Calu3 (cell line): ENCODE measurements around the gene RNF227. TPM values are rescaled to one million over a fixed set of nuclear protein-coding genes. Genes with fewer than 3 reads are reported as not detected.

Experiments used
- BruUV-seq: library from RNA; stranded (reverse); fragments of 400-500 nt; replicated peaks from 2 replicates; lab custom pipeline; 2021; lab: Mats Ljungman, UMichigan
- CTCF ChIA-PET: fragments of 300-600 bp; sonication (Branson Sonifier 250); formaldehyde crosslinking; loops from one replicate; lab custom pipeline; 2022; ENCODE audit warnings: antibody characterized with exemption; lab: Charles Lee
- DNase-seq: peaks from one replicate; pipeline ENCODE4 v3.0.0; 2022
- H3K27ac Mint-ChIP-seq: one replicate; pipeline ENCODE4 v1.8.0; 2022; ENCODE audit warnings: mixed read lengths; ENCODE audit not compliant: unreplicated experiment
- H3K27me3 Mint-ChIP-seq: one replicate; pipeline ENCODE4 v1.8.0; 2022; ENCODE audit warnings: mixed read lengths; ENCODE audit not compliant: unreplicated experiment
- H3K36me3 Mint-ChIP-seq: one replicate; pipeline ENCODE4 v1.8.0; 2022; ENCODE audit warnings: mild to moderate bottlenecking, moderate library complexity, mixed read lengths; ENCODE audit not compliant: insufficient read depth, unreplicated experiment
- H3K4me1 Mint-ChIP-seq: one replicate; pipeline ENCODE4 v1.8.0; 2022; ENCODE audit warnings: mild to moderate bottlenecking, low read depth, mixed read lengths; ENCODE audit not compliant: unreplicated experiment
- H3K4me3 Mint-ChIP-seq: one replicate; pipeline ENCODE4 v1.8.0; 2022; ENCODE audit warnings: mild to moderate bottlenecking, low read depth, moderate library complexity, mixed read lengths; ENCODE audit not compliant: unreplicated experiment
- H3K9me3 Mint-ChIP-seq: one replicate; pipeline ENCODE4 v1.8.0; 2022; ENCODE audit warnings: low read depth, mixed read lengths; ENCODE audit not compliant: unreplicated experiment
- intact Hi-C: fragments of 100-400 bp; cut with micrococcal nuclease; formaldehyde crosslinking; loops from one replicate; pipeline ENCODE4 v1.10.0; 2022; ENCODE audit not compliant: unreplicated experiment
- total RNA-seq: library from RNA; stranded (reverse); gene quantifications from 2 replicates; pipeline ENCODE4 v1.2.3, GENCODE V29; 2022
- TF ChIP-seq, protein P1 (sequence below): fragments of 200-600 bp; IDR thresholded peaks from one replicate; pipeline ENCODE4 v1.8.0; 2022; ENCODE audit warnings: antibody characterized with exemption; ENCODE audit not compliant: unreplicated experiment

Gene RNF227
- total RNA-seq, 1 experiment from 2014 or later = 2.0 TPM

DNA sequence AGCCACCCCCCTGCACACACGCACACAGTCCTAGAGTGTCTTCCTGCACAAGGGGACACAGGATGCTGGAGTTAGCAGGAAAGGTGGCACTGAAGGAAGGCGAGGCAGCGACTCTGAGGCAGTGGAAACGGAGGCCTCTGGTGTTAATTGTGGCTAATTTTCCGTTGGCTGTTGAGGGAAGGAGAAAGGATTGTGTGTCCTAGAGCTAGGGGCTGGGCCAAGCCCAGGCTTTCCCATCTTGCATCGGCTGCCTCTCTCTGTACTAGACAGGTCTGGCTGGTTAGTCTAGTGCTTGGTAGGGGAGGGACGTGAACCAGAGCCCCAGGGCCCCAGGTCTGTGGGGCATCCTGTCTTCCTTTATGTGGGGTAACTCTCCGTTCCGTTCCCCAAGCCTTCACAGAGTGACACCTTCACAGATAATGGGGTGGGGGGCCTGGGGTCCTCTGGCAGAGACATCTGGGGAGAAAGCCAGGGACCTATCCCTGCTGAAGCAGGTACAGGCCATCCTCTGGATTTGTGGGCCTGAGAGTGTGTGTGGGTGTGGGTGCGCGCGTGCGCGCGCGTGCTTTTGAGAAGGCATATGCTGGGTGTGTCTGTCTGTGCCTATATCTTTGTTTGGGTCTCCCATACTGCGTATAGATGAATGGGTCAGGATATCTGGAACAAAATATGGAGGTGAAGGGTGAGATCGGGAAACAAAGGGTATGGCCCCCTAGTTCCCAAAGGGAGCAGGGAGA is 27.7 kb downstream of the RNF227 start, which contains the start of gene CHD3:
CHD3 (plus strand) TSS at position 606 of the 737 bp plus-strand sequence. CDS start 212 bp downstream, outside the sequence.
- intact Hi-C loops = loop anchor here (10.0 kb wide), 1 partner anchor 46 kb away; the partner anchor contains the start of genes CNTROB and TRAPPC1
- CTCF ChIA-PET = interaction anchor here (0.9 to 1.2 kb wide), 2 partner anchors 56 to 101 kb away, joined by 3 read pairs; no protein-coding TSS in a partner anchor
- H3K4me1 Mint-ChIP-seq = peaks cover 8% of the 10 kb centered on the region
- H3K36me3 Mint-ChIP-seq = peaks cover 17% of the 10 kb centered on the region
- no peaks in the 10 kb centered on the region for H3K27me3 Mint-ChIP-seq
- TF ChIP-seq, protein P1, sequence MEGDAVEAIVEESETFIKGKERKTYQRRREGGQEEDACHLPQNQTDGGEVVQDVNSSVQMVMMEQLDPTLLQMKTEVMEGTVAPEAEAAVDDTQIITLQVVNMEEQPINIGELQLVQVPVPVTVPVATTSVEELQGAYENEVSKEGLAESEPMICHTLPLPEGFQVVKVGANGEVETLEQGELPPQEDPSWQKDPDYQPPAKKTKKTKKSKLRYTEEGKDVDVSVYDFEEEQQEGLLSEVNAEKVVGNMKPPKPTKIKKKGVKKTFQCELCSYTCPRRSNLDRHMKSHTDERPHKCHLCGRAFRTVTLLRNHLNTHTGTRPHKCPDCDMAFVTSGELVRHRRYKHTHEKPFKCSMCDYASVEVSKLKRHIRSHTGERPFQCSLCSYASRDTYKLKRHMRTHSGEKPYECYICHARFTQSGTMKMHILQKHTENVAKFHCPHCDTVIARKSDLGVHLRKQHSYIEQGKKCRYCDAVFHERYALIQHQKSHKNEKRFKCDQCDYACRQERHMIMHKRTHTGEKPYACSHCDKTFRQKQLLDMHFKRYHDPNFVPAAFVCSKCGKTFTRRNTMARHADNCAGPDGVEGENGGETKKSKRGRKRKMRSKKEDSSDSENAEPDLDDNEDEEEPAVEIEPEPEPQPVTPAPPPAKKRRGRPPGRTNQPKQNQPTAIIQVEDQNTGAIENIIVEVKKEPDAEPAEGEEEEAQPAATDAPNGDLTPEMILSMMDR = no peak
- no peak within 1 kb of the TSS for H3K27ac Mint-ChIP-seq
- BruUV-seq = no TSS peak
- H3K9me3 Mint-ChIP-seq = no peaks in the 10 kb centered on the region
- peak; percentile 61 for DNase-seq
- H3K4me3 Mint-ChIP-seq = no peak within 1 kb of the TSS

DNA sequence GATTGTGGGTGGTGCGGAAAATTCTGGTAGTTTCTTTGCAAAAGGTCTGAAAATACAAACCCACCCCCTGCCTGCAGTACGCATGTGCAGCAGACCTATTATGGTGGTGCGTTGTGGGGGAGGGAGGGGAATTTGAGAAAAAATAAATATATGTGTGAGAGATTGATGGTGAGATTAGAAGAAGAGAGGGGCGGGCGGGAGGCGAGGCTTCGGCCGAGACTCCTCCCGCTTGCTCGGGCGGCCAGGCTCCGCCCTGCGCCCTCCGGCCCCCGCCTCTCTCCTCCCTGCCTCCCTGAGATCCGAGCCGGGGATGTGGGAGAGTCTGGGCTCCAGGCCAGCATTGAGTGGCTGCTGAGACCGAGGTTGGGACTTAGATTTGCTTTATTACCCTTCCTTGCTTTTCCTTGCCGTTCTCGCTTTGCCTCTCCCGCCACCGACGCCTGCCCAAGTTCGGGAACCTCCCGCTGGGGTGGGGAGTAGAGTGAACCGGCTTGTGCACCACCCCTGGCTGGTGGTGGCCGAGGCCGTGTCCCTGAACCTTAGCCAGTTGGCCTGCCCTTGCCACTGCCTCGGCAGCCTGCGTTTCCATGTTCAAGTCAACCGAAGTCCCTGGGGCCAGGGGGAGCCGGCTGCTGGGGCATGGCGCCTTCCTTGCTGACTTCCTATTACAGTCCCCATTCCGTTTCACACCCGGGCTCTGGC is 28.5 kb downstream of the RNF227 start:
- Mint-ChIP-seq H3K4me1 (peaks cover 8% of the 10 kb centered on the region), H3K27me3 (no peaks in the 10 kb centered on the region), H3K27ac (no peak overlapping the region), H3K9me3 (no peaks in the 10 kb centered on the region), H3K4me3 (no peak overlapping the region), H3K36me3 (peaks cover 17% of the 10 kb centered on the region)
- DNase-seq = peak; percentile 85
- intact Hi-C loops = loop anchor here (10.0 kb wide), 1 partner anchor 47 kb away; the partner anchor contains the start of genes CNTROB and TRAPPC1
- BruUV-seq = no TSS peak
- CTCF ChIA-PET = no interaction called here
- TF ChIP-seq, protein P1 = no peak

DNA sequence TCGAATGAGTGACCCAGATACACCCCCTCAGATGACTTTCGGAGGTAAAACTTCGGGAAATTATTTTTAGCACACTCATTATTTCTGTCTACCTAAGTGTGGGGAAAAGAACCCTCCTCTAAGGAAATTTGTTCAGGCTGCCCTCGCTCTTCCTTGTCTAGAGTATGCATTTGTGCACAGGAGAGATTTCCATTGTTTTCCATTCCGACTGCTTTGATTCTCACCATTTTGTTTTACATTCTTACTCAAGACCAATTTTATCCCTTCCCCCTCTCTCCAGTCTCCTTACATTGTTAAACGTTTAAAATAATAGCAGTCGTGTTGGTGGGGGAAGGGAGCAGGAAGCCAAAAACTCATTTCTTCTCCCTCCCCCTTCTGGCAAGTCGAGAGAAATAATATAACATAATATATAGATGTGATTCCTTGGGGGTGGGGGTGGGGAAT is 29.0 kb downstream of the RNF227 start:
- Mint-ChIP-seq H3K36me3 (peaks cover 17% of the 10 kb centered on the region), H3K27ac (no peak overlapping the region), H3K4me1 (peaks cover 8% of the 10 kb centered on the region), H3K27me3 (no peaks in the 10 kb centered on the region), H3K4me3 (no peak overlapping the region), H3K9me3 (no peaks in the 10 kb centered on the region)
- no peak for DNase-seq
- TF ChIP-seq, protein P1 = no peak
- CTCF ChIA-PET = no interaction called here
- BruUV-seq = TSS peak; percentile 50
- intact Hi-C loops = loop anchor here (10.0 kb wide), 1 partner anchor 48 kb away; the partner anchor contains the start of genes CNTROB and TRAPPC1

DNA sequence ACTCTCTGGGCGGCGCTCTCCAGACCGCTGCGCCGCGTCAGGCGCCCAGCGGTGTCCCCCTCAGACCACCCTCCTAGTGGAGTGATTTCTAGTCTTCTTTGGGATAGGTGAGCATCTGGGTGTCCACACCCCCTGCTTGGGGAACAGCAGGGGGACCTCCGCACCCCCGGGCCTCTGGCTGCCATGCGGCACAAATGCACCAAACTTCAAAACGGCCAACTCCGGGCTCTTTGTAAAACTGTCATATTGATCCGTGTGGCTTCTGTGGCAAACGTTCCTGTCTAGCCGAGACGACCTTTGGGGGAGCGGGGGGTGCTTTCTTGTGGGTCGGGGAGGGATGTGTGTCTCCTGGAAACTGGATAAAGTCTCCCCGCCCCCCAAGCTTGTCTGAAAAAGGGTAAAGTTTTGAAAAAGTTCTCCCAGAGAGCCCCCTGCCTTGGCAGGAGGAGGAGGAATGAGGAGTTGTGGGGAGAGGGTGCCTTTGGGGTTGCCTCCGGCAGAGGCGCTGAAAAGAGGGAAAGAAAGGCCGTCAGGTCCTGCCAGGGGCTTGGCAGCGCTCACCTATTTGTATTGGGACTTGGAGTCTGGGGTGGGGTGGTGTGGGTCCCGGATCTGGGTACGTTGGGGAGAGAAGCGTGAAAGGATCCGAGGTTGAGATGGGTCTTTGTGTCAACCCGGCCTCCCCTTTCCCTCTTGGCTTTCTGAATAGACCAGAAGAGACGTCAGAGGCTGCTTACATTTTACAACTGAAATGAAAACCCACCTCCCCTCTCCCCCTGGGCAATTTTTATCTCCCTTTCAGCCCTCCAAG is 29.7 kb downstream of the RNF227 start:
- TF ChIP-seq, protein P1 = no peak
- peaks cover 17% of the 10 kb centered on the region for H3K36me3 Mint-ChIP-seq
- no TSS peak for BruUV-seq
- peak; percentile 36 for DNase-seq
- no peaks in the 10 kb centered on the region for H3K9me3 Mint-ChIP-seq
- H3K27ac Mint-ChIP-seq = no peak overlapping the region
- peaks cover 8% of the 10 kb centered on the region for H3K4me1 Mint-ChIP-seq
- CTCF ChIA-PET = no interaction called here
- intact Hi-C loops = loop anchor here (10.0 kb wide), 1 partner anchor 48 kb away; the partner anchor contains the start of genes CNTROB and TRAPPC1
- no peak overlapping the region for H3K4me3 Mint-ChIP-seq
- no peaks in the 10 kb centered on the region for H3K27me3 Mint-ChIP-seq
